ENCODE results near the gene SLC2A9. TPM values are rescaled to one million over a fixed set of nuclear protein-coding genes. Genes with fewer than 3 reads are reported as not detected.

The SLC2A9 gene
- total and polyA plus RNA-seq, 2 donors (not counting 3 experiments of a cell fraction or from before 2014, with no cell fraction given) = 1.6 to 1.8 TPM

DNA sequence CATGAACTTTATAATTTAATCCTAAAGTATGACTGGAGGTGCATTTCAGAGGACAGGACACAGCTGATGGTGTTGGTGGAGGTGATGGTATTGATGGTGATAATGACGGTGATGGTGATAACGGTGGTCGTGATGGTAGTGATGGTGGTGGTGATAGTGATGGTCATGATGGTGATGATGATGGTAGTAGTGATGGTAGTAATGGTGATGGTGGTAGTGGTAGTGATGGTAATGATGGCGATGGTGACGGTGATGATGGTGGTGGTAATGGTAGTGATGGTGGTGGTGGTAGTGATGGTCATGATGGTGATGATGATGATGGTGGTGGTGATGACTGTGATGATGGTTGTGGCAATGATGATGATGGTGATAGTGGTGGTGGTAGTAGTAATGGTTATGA, 40.4 kb downstream of the SLC2A9 start:
- BruUV-seq (replicated peaks) = no TSS peak
- Histone ChIP-seq H3K27me3 (ENCODE audit: control insufficient read depth in 2 of 2, insufficient read depth in 2 of 2, low read length in 2 of 2) (no peaks in the 10 kb centered on the region), H3K79me2 (ENCODE audit: control insufficient read depth, insufficient read depth, low read length) (no peaks in the 10 kb centered on the region), H4K20me1 (replicated peaks; ENCODE audit: control insufficient read depth, extremely low read depth, insufficient read depth, low read length) (no peaks in the 10 kb centered on the region), H3K4me3 (replicated peaks in 1 of 3; ENCODE audit: insufficient read depth in 1 of 3, low read depth in 1 of 3, low read length in 3 of 3) (no peak overlapping the region), H3K36me3 (ENCODE audit: control insufficient read depth in 2 of 2, extremely low read depth in 1 of 2, insufficient read depth in 2 of 2, low read length in 2 of 2) (no peaks in the 10 kb centered on the region), H3K9me3 (replicated peaks; ENCODE audit: control insufficient read depth, insufficient read depth, low read length) (no peaks in the 10 kb centered on the region), H2AFZ (ENCODE audit: low read depth, low read length) (no peak overlapping the region), H3K4me2 (ENCODE audit: insufficient read depth, low read length) (no peak overlapping the region), H3K27ac (ENCODE audit: insufficient read depth, low read depth, low read length) (no peak overlapping the region), H3K4me1 (ENCODE audit: control insufficient read depth, extremely low read depth, insufficient read depth, low read length) (no peaks in the 10 kb centered on the region), H3K9me1 (replicated peaks; ENCODE audit: control insufficient read depth, extremely low read depth, insufficient read depth, low read length) (no peaks in the 10 kb centered on the region), H3K9ac (replicated peaks; ENCODE audit: extremely low read depth, insufficient read depth, low read length) (no peak overlapping the region)
- TF ChIP-seq POLR2A (IDR thresholded peaks at IDR 0.05; ENCODE audit: low read depth, low read length) (no peak), MYC (IDR thresholded peaks at IDR 0.05; ENCODE audit: low read depth, low read length) (no peak), FOS (IDR thresholded peaks at IDR 0.05; ENCODE audit: borderline replicate concordance, insufficient read depth, low read length) (no peak), EZH2 (IDR thresholded peaks at IDR 0.05; ENCODE audit: borderline replicate concordance, low read depth, low read length, severe bottlenecking) (no peak), POLR2AphosphoS5 (IDR thresholded peaks at IDR 0.05; ENCODE audit: insufficient read depth, low read depth, low read length) (no peak), JUN (IDR thresholded peaks at IDR 0.05; ENCODE audit: borderline replicate concordance, insufficient read depth, insufficient read length, low read depth) (no peak), GATA2 (IDR thresholded peaks at IDR 0.05; ENCODE audit: insufficient read depth, insufficient read length, low read depth, low read length) (no peak)
- TF ChIP-seq, protein P1, sequence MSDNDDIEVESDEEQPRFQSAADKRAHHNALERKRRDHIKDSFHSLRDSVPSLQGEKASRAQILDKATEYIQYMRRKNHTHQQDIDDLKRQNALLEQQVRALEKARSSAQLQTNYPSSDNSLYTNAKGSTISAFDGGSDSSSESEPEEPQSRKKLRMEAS (IDR thresholded peaks at IDR 0.05; ENCODE audit: insufficient read depth, insufficient read length) = no peak
- TF ChIP-seq, protein P2, sequence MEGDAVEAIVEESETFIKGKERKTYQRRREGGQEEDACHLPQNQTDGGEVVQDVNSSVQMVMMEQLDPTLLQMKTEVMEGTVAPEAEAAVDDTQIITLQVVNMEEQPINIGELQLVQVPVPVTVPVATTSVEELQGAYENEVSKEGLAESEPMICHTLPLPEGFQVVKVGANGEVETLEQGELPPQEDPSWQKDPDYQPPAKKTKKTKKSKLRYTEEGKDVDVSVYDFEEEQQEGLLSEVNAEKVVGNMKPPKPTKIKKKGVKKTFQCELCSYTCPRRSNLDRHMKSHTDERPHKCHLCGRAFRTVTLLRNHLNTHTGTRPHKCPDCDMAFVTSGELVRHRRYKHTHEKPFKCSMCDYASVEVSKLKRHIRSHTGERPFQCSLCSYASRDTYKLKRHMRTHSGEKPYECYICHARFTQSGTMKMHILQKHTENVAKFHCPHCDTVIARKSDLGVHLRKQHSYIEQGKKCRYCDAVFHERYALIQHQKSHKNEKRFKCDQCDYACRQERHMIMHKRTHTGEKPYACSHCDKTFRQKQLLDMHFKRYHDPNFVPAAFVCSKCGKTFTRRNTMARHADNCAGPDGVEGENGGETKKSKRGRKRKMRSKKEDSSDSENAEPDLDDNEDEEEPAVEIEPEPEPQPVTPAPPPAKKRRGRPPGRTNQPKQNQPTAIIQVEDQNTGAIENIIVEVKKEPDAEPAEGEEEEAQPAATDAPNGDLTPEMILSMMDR (IDR thresholded peaks at IDR 0.05; ENCODE audit: extremely low read depth in 1 of 2, insufficient read depth in 1 of 2, low read depth in 1 of 2, low read length in 2 of 2) = no peak
- FAIRE-seq (no peak), DNase-seq (ENCODE audit: low read depth, low spot score) (no peak)
- ChIA-PET CTCF (no interaction called here), POLR2A (no interaction called here)
- intact Hi-C loops (cut with micrococcal nuclease) = no loop called here
- dilution Hi-C loops (cut with MboI; ENCODE audit: extremely low pct_ligation_motif_present, low sequenced_read_pairs) = no loop called here
